ENCODE results near the gene SPOCD1.

SPOCD1 gene

GRCh38 chr1:31799895-31800673 lies 15.7 kb downstream of the SPOCD1 start:
- no peak for DNase-seq (ENCODE audit: low read depth in 2 of 2)

- no peak for DNase-seq (ENCODE audit: low read depth in 2 of 2)
Observed at GRCh38 chr1:31799196-31799894, 16.5 kb downstream of the SPOCD1 start.

GRCh38 chr1:31798433-31799195 lies 17.2 kb downstream of the SPOCD1 start:
- DNase-seq (ENCODE audit: low read depth in 2 of 2) = peak; percentile 28 to 44

GRCh38 chr1:31798086-31798432 lies 17.8 kb downstream of the SPOCD1 start:
- DNase-seq (ENCODE audit: low read depth in 2 of 2) = no peak

GRCh38 chr1:31797216-31797615 lies 18.6 kb downstream of the SPOCD1 start:
- DNase-seq (ENCODE audit: low read depth in 2 of 2) = no peak

GRCh38 chr1:31796707-31797106 lies 19.1 kb downstream of the SPOCD1 start:
- DNase-seq (ENCODE audit: low read depth in 2 of 2) = no peak

GRCh38 chr1:31795801-31796621 lies 19.8 kb downstream of the SPOCD1 start:
- no peak for DNase-seq (ENCODE audit: low read depth in 2 of 2)

GRCh38 chr1:31795096-31795675 lies 20.6 kb downstream of the SPOCD1 start:
- DNase-seq (ENCODE audit: low read depth in 2 of 2) = no peak

GRCh38 chr1:31793586-31794285 lies 22.1 kb downstream of the SPOCD1 start:
- no peak for DNase-seq (ENCODE audit: low read depth in 2 of 2)

- DNase-seq (ENCODE audit: low read depth in 2 of 2) = no peak
Observed at GRCh38 chr1:31793086-31793485, 22.7 kb downstream of the SPOCD1 start.

GRCh38 chr1:31792541-31792940 lies 23.3 kb downstream of the SPOCD1 start:
- DNase-seq (ENCODE audit: low read depth in 2 of 2) = no peak

GRCh38 chr1:31792116-31792515 lies 23.7 kb downstream of the SPOCD1 start:
- no peak for DNase-seq (ENCODE audit: low read depth in 2 of 2)

GRCh38 chr1:31791131-31791858 lies 24.5 kb downstream of the SPOCD1 start:
- no peak for DNase-seq (ENCODE audit: low read depth in 2 of 2)

- no peak for DNase-seq (ENCODE audit: low read depth in 2 of 2)
Observed at GRCh38 chr1:31790641-31791091, 25.2 kb downstream of the SPOCD1 start.

- DNase-seq (ENCODE audit: low read depth in 2 of 2) = no peak
Observed at GRCh38 chr1:31790140-31790539, 25.7 kb downstream of the SPOCD1 start.

GRCh38 chr1:31789259-31790065 lies 26.4 kb downstream of the SPOCD1 start:
- DNase-seq (ENCODE audit: low read depth in 2 of 2) = peak; percentile 97 to 100

- DNase-seq (ENCODE audit: low read depth in 2 of 2) = no peak
Observed at GRCh38 chr1:31788825-31789256, 27.0 kb downstream of the SPOCD1 start.

GRCh38 chr1:31788138-31788824 lies 27.5 kb downstream of the SPOCD1 start:
- peak; percentile 90 to 95 for DNase-seq (ENCODE audit: low read depth in 2 of 2)

- DNase-seq (ENCODE audit: low read depth in 2 of 2) = no peak
Observed at GRCh38 chr1:31787786-31788137, 28.1 kb downstream of the SPOCD1 start.
